SHP77 (cell line): ENCODE results near the gene SORBS1.
A peak's percentile ranks its signal among the peaks of the same experiment; 100 is the strongest.

Source experiments
- DNase-seq, 2 experiments: peaks; one replicate each; lab custom pipeline; 2025; lab: John Stamatoyannopoulos, UW

SORBS1 gene

GRCh38 chr10:95561177-95561863 lies at the start of gene SORBS1:
Gene SORBS1 (minus strand): TSS chr10:95561371. CDS start chr10:95441135, 120,236 bp downstream.
- DNase-seq, result peak; percentile 91 to 95

GRCh38 chr10:95610727-95611126 lies 49.6 kb upstream of the SORBS1 start:
- DNase-seq, result no peak

GRCh38 chr10:95606922-95607321 lies 45.8 kb upstream of the SORBS1 start:
- DNase-seq, result no peak

- no peak for DNase-seq
Measured at GRCh38 chr10:95605163-95605562, 44.0 kb upstream of the SORBS1 start.

- no peak for DNase-seq
Measured at GRCh38 chr10:95604630-95605029, 43.5 kb upstream of the SORBS1 start.

GRCh38 chr10:95602382-95602781 lies 41.2 kb upstream of the SORBS1 start:
- no peak for DNase-seq

- peak; percentile 82 to 88 for DNase-seq
Measured at GRCh38 chr10:95601116-95601719, 40.0 kb upstream of the SORBS1 start.

- peak in 1 of 2 experiments; percentile 5 for DNase-seq
Measured at GRCh38 chr10:95600158-95600557, 39.0 kb upstream of the SORBS1 start.

GRCh38 chr10:95597788-95598187 lies 36.6 kb upstream of the SORBS1 start:
- DNase-seq, result no peak

GRCh38 chr10:95588025-95588424 lies 26.9 kb upstream of the SORBS1 start:
- DNase-seq, result no peak

GRCh38 chr10:95579835-95580535 lies 18.8 kb upstream of the SORBS1 start:
- no peak for DNase-seq

GRCh38 chr10:95579292-95579691 lies 18.1 kb upstream of the SORBS1 start:
- no peak for DNase-seq

GRCh38 chr10:95578619-95579018 lies 17.4 kb upstream of the SORBS1 start:
- no peak for DNase-seq

GRCh38 chr10:95574649-95575365 lies 13.6 kb upstream of the SORBS1 start:
- DNase-seq, result no peak

- no peak for DNase-seq
Measured at GRCh38 chr10:95573964-95574604, 12.9 kb upstream of the SORBS1 start.

- DNase-seq, result no peak
Measured at GRCh38 chr10:95573527-95573926, 12.4 kb upstream of the SORBS1 start.

GRCh38 chr10:95572131-95572820 lies 11.1 kb upstream of the SORBS1 start:
- DNase-seq, result no peak

- DNase-seq, result no peak
Measured at GRCh38 chr10:95571390-95571789, 10.2 kb upstream of the SORBS1 start.

GRCh38 chr10:95569368-95569767 lies 8.2 kb upstream of the SORBS1 start:
- no peak for DNase-seq

GRCh38 chr10:95567903-95568630 lies 6.9 kb upstream of the SORBS1 start:
- no peak for DNase-seq

- DNase-seq, result no peak
Measured at GRCh38 chr10:95566136-95566535, 5.0 kb upstream of the SORBS1 start.
